CD4-positive, alpha-beta T cell treated with Interleukin-2 at 100 ng/mL for 4 hours (primary cell): ENCODE measurements around the gene SLC17A7.

ENCODE experiments used
- DNase-seq: peaks from one replicate; pipeline ENCODE4 v3.0.0-alpha.2; 2020; ENCODE audit warnings: low spot score

Gene SLC17A7

GRCh38 chr19:49427855-49428546 is 13.3 kb downstream of the SLC17A7 start:
- no peak for DNase-seq

GRCh38 chr19:49427339-49427738 is 14.0 kb downstream of the SLC17A7 start:
- DNase-seq = no peak

- no peak for DNase-seq
Observed at GRCh38 chr19:49425922-49426592, 15.3 kb downstream of the SLC17A7 start.

- no peak for DNase-seq
Observed at GRCh38 chr19:49425178-49425577, 16.1 kb downstream of the SLC17A7 start, which contains the start of gene GFY. TSS of gene GFY (plus strand) at chr19:49425388. CDS start at chr19:49426431, 1,043 bp downstream.

- DNase-seq = no peak
Observed at GRCh38 chr19:49423985-49424303, 17.4 kb downstream of the SLC17A7 start.

DNA sequence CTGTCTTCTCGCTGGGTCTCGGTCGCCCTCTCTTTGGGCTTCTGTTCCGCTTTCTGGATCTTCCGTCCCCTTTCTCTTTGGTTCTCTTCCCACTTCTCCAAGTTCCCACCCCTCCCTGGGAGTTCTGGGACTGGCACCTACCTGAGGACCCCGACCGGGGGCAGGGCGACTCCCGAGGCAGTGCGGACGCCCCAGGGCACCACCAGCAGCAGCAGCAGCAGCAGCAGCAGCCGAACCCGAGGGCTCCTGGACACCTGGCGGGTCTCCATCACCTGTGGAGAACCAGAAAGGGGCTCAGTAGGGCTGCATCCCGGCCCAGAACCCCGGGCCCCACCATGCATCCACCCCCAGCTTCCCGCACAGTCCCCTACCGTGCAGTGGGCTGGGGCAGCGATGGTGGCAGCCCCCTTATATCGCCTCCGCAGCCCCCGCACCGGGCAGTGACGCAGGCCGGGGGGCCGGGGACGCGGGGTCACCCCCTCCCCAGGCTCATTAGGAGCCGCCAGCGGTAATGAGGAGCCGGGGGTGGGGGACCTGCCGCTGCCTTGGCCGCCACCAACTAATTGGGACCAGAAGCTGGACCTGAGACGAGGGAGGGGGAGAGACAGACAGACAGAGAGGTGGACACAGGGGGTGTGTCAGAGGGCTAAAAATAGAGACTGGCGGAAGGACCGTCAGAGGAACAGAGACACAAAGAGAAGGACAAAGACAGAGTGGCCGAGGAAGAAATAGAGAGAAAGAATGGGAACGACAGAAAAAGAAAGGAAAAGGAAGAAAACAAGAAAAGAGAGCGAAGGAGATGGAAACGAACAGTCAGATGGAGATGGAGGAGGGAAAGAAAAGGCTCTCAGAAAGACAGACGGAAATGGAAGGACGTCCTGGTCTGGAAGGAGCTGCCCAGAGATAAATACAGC is 18.0 kb downstream of the SLC17A7 start, which contains the start of gene PTH2:
TSS of gene PTH2 (minus strand) at position 371 of the 914 bp plus-strand sequence. CDS start at position 269, 102 bp downstream.
- no peak for DNase-seq

DNA sequence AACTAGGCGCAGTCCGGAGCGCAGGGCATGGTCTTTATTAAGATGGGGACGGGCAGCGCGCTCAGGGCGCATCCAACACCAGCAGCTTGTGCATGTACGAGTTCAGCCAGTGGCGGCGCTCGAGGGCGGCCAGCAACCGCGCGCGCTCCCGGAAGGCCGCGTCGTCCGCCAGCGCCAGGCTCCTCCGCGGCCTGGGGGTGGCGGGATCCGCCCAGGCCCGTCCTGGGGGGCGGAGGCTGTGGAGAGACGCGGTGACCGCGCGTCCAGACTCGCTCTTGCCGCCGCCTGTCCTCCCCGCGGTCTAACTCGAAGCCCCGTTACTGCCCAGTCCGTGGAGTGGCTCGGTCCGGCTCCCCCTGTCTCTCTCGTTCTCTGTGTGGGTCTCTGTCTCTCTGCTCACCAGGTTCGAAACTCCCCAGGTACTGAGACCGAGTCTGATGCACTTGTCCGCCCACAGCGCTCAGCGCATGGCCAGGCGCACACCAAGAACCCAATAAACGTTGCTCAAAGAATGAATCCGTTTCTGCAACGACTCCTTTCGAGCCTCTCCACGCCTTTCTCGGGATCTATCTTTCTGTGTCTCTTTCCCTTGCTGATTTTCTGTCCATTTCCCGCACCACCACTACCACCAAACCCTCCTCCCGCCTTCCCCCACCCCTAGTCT is 18.8 kb downstream of the SLC17A7 start:
- peak; percentile 35 for DNase-seq

DNA sequence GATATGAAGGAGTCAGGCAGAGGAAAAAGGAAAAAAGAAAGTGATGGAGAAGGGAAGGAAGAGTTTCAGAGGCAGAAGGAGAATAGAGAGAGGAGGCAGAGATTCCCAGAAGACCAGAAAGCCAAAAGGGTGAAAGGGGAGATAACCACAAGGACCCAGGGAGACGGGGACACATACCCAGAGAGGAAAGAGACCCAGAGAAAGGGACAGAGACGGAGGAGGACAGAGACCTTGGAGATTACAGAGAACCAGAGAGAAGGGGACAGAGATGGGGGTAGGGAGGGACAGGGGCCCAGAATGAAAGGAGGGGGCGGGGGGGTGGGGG is 19.5 kb downstream of the SLC17A7 start:
- no peak for DNase-seq

DNA sequence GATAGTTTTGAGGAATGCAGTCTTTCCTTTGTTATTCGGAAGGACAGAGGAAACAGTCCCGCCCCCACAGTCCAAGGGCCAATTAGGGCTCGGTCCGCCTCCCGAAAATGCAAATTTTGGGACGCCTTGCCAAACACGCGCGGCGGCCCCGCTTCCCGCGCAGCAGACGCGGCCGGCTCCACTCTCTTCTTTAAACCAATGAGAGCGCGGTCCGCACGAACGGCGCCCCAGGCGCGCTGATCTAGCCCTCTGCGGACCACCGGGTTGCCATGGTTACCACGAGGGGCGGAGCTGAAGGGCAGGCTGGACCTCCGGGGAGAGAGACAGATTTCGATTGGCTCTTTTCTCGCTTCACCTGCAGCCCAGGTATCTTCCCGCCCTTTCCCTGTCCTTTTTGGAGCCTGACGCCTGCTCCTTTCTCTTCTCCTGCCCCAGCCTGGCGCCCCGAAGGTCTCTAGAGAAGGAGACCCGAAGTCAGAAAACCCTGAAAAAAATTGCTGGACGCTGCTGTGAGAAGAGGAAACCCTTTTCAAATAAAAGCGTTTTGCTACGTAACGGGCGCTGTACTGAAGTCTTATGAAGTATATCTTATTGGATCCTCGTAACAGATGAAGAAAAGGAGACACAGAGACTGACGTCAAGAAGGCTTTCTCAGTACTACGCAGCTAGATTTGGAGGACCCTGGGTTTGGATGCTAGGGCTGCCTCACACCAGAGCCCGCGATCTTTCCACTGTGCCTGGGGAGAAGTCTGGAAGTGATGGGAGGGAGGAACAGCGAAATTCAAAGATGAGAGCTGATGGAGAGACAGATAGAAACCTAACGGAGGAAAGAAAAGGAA is 20.1 kb downstream of the SLC17A7 start:
- DNase-seq = no peak

DNA sequence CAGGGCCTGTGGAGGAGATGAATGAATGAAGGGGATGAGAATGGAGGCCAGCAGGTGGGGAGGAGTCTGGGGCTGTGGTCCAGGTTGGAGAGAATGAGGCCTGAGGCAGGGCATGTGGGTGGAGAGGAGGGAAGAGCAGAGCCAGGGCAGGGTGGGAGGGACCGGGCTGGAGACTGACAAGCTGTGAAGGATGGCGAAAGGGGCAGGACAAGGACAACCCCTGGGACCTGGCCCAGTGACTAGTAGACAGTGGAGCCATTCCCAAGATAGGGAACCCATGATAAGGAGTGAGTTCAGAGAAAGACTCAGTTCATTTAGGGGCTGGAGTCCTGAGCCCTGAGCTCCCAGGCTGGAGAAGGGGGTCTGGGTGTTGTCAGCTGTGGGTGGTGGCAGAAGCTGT is 21.1 kb downstream of the SLC17A7 start:
- no peak for DNase-seq

- no peak for DNase-seq
Observed at GRCh38 chr19:49419173-49419572, 22.2 kb downstream of the SLC17A7 start.

- no peak for DNase-seq
Observed at GRCh38 chr19:49418511-49418910, 22.8 kb downstream of the SLC17A7 start.

- DNase-seq = no peak
Observed at GRCh38 chr19:49417088-49417487, 24.2 kb downstream of the SLC17A7 start.

DNA sequence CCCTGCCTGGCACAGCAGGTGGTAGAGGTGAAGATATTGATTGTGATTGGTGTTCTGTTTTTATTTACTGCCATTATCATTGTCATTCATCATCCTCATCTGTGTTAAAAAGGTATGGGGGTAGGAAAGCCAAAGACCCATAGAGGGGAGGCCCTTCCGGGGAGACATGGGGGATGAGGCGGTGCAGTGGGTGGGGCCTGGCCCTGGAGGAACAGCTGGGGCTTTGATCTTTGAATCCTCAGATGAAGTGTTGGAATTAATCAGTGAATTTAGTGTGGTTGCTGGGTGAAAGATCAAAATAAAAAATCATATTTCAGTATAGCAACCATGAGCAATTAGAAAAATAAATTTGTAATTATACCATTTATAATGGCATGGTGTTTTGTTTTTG is 25.5 kb downstream of the SLC17A7 start:
- no peak for DNase-seq

DNA sequence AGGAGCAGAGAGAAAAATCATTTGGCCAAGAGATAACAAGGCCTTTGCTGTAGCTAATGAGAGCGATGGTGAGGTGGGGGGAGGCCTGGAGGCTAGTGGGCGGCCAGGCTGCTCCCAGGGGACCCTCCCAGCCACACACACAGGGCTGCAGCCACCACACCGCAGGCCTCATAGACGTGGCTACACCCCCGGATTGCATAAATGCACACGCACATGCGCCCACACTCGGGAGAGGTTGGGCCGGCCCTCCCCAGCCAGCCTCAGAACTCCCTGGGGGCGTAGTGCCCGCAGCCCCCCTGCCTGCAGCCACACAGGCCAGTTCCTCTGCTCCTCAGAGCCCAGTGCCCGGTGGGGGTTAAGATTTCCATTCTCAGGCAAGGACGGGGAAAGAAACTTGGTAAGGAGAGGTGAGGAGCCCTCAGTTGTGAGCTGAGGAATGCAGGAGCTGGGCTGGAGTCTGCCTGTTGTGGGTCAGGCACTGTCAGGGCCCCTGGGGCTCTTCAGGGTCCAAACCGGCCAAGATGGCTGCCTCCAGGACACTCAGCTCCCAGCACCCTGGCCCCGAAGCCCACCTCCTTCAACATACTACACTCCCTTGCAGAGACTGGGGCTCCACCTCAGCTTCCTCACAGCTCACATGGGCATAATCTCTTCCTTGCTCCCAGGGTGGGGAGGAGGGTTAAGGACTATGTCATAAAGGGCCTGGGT is 26.1 kb downstream of the SLC17A7 start:
- DNase-seq = no peak

- no peak for DNase-seq
Observed at GRCh38 chr19:49414256-49414655, 27.1 kb downstream of the SLC17A7 start.

DNA sequence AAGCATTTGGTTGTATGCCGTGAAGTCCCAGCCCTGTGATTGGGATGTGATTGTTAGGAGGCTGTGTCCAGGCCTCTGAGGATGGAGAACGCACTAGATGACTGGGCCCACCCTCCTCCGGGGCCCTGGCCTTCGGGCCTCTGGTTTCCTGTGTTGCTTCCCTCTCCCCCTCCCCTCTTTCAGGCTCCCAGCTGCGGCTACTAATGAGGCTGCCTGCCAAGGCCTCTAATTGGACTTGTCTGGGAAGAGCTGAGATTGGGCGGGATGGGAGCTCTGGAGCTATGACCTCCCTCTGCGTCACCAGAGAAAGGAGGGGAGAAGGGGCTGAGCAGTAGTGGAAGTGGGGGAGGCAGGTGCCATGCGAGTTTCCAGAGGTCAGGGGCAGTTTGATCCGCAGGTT is 28.0 kb downstream of the SLC17A7 start:
- DNase-seq = no peak

GRCh38 chr19:49411681-49412326 is 29.5 kb downstream of the SLC17A7 start:
- no peak for DNase-seq

DNA sequence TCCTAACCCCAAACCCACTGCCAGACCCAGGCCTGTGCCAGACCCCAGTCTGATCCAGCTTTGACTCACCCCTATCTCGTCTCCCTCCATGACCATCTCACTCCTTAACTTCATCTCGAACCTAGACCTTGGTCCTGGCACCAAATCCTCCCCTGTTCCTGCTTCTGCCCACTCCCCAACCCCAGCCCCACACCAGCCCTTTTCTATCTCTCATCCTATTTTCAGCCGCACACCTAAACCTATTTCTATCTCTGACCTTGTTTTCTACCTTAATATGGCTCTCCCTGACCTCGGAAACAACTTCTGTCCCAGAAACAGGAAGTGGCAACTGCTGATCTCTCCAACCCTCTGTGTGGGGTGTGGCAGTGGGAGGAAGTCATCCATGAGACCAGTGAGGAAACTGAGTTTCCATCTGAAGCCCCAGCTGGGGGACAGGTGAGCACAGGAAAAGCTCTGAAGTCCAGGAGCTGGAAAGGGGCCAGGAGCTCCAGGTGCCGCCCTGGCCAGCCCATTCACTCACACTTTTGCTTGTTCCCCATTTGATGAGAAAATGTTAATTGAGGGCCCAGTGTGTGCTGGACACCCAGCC is 31.8 kb downstream of the SLC17A7 start:
- DNase-seq = peak; percentile 37
